Cardiac muscle cell (in vitro differentiated cells and primary cell): ENCODE data around the gene KCNQ1. TPM values are rescaled to one million over a fixed set of nuclear protein-coding genes. Genes with fewer than 3 reads are reported as not detected.

Source experiments
- DNase-seq, 2 donors: peaks; one replicate each; pipeline versions ENCODE4 v3.0.0 to v3.0.0-alpha.2; 2010 to 2017; ENCODE audit warnings: low read depth in 1 of 2, low spot score in 1 of 2
- H3K27ac ChIP-seq: fragments of 200-600 bp; sonication (generic); 2 replicates; pipeline ENCODE4 v1.5.1; 2016
- H3K27me3 ChIP-seq: fragments of 200-600 bp; sonication (generic); 2 replicates; pipeline ENCODE4 v1.6.0; 2016; ENCODE audit warnings: control low read depth
- H3K36me3 ChIP-seq: fragments of 200-600 bp; sonication (generic); 2 replicates; pipeline ENCODE4 v1.5.1; 2016; ENCODE audit warnings: control low read depth
- H3K4me1 ChIP-seq: fragments of 200-600 bp; sonication (generic); 2 replicates; pipeline ENCODE4 v1.8.1; 2017; ENCODE audit warnings: low read depth, mild to moderate bottlenecking, mixed run types
- H3K4me3 ChIP-seq: fragments of 200-600 bp; sonication (generic); 2 replicates; pipeline ENCODE4 v1.5.1; 2016; ENCODE audit warnings: mild to moderate bottlenecking
- H3K9me3 ChIP-seq: fragments of 200-600 bp; sonication (generic); 2 replicates; pipeline ENCODE4 v1.5.1; 2017; ENCODE audit warnings: low read depth, mild to moderate bottlenecking, control low read depth
- CTCF ChIP-seq: IDR thresholded peaks from 2 replicates; pipeline ENCODE4 v1.5.1; 2012; ENCODE audit warnings: low read depth, mild to moderate bottlenecking, low read length
- polyA plus RNA-seq: library from polyadenylated mRNA; unstranded; fragments of >200 nt; fragmentation: Nextera tagmentation; extraction: Ambion mirVana; gene quantifications from 2 replicates; pipeline ENCODE4 v1.2.1, GENCODE V29; 2016
- total RNA-seq: library from RNA; depleted of rRNA; stranded (reverse); fragments of >200 nt; gene quantifications from 2 replicates; pipeline ENCODE4 v1.2.3, GENCODE V29; 2016

KCNQ1 gene
- total and polyA plus RNA-seq, 2 experiments from 2014 or later = 13.9 to 18.6 TPM

GRCh38 chr11:2663506-2663905 is 218.7 kb downstream of the KCNQ1 start:
- H3K27me3 ChIP-seq = no peaks in the 10 kb centered on the region
- DNase-seq = no peak
- peaks cover 16% of the 10 kb centered on the region for H3K4me1 ChIP-seq
- TF ChIP-seq CTCF = no peak
- no peak overlapping the region for H3K27ac ChIP-seq
- H3K36me3 ChIP-seq = no peaks in the 10 kb centered on the region
- H3K9me3 ChIP-seq = peaks cover 8% of the 10 kb centered on the region
- no peak overlapping the region for H3K4me3 ChIP-seq

DNA sequence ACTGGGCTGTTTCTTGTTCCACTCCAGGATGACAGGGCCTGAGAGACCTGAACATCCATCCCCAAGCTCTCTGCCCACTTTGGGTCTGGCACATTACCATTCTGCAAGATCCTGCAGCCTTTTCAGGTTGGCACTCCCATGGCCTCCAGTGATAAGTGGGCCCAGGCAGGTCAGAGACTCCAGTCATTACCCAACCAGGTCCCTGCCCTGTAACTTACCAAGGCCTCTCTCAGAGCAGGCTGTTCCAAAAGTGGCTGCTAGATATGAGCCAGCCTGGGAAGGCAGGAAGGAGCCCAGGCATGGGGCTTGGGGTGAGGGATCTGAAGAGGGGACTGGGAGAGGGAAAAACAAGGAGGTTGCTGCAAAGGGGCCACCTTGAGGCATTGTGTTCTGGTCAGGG is 219.1 kb downstream of the KCNQ1 start:
- H3K27ac ChIP-seq = no peak overlapping the region
- H3K4me1 ChIP-seq = peaks cover 13% of the 10 kb centered on the region
- DNase-seq = no peak
- H3K27me3 ChIP-seq = no peaks in the 10 kb centered on the region
- TF ChIP-seq CTCF = no peak
- no peak overlapping the region for H3K4me3 ChIP-seq
- H3K9me3 ChIP-seq = peaks cover 8% of the 10 kb centered on the region
- H3K36me3 ChIP-seq = no peaks in the 10 kb centered on the region

DNA sequence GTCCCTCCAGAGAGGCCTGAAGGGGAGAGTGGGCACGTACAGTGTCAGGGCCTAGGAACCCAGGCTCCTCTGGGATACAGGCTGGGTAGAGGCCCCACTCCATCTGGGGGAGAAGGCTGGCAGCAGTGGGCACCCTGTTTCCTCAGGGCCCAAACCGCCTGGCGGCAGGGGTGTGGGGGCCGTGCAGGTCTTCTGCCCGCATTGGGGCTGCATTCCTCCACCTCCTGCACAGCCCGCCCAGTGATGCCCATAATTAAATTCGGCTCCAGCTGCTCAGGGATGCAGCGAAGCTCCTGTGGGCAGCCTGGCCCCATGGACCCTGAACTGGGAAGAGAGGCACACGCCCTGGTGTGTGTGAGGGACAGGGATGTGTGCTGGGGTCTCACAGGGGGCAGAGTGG is 219.6 kb downstream of the KCNQ1 start:
- Histone ChIP-seq H3K4me1 (peaks cover 10% of the 10 kb centered on the region), H3K4me3 (no peak overlapping the region), H3K27me3 (no peaks in the 10 kb centered on the region), H3K27ac (no peak overlapping the region), H3K9me3 (peaks cover 8% of the 10 kb centered on the region), H3K36me3 (no peaks in the 10 kb centered on the region)
- no peak for TF ChIP-seq CTCF
- DNase-seq = no peak

- peaks cover 8% of the 10 kb centered on the region for H3K9me3 ChIP-seq
- H3K27ac ChIP-seq = no peak overlapping the region
- no peaks in the 10 kb centered on the region for H3K36me3 ChIP-seq
- H3K27me3 ChIP-seq = no peaks in the 10 kb centered on the region
- DNase-seq = no peak
- no peak overlapping the region for H3K4me3 ChIP-seq
- no peak for TF ChIP-seq CTCF
- H3K4me1 ChIP-seq = peaks cover 10% of the 10 kb centered on the region
These were observed 220.2 kb downstream of the KCNQ1 start for GRCh38 chr11:2664791-2665525.

GRCh38 chr11:2665526-2666400 is 221.0 kb downstream of the KCNQ1 start:
- Histone ChIP-seq H3K36me3 (no peaks in the 10 kb centered on the region), H3K4me1 (peaks cover 10% of the 10 kb centered on the region), H3K4me3 (no peak overlapping the region), H3K9me3 (peaks cover 1% of the 10 kb centered on the region), H3K27ac (no peak overlapping the region), H3K27me3 (no peaks in the 10 kb centered on the region)
- no peak for TF ChIP-seq CTCF
- no peak for DNase-seq
